WTC11 (cell line): ENCODE results near the gene HECTD4. TPM values are rescaled to one million over a fixed set of nuclear protein-coding genes. Genes with fewer than 3 reads are reported as not detected.

Experiments
- ATAC-seq: fragments of 200-7000 bp; cut with Tn5 transposase; 2 replicates; pipeline ENCODE4 v1.10.0; 2021; ENCODE audit warnings: mild to moderate bottlenecking, moderate library complexity
- CTCF ChIA-PET: fragments of 300-600 bp; sonication (Branson Sonifier 250); formaldehyde crosslinking; loops from one replicate; lab custom pipeline; 2021; ENCODE audit warnings: antibody characterized with exemption; lab: Charles Lee
- POLR2A ChIA-PET: fragments of 350-600 bp; sonication (Branson Sonifier 250); formaldehyde crosslinking; loops from one replicate; lab custom pipeline; 2021; ENCODE audit warnings: antibody characterized with exemption; lab: Charles Lee
- DNase-seq: peaks from one replicate; pipeline ENCODE4 v3.0.0; 2021; ENCODE audit warnings: low spot score
- H3K27ac Mint-ChIP-seq: 2 replicates; pipeline ENCODE4 v1.8.0; 2021; ENCODE audit warnings: mixed read lengths
- H3K27me3 Mint-ChIP-seq: 2 replicates; pipeline ENCODE4 v1.8.0; 2021; ENCODE audit warnings: low read depth, mild to moderate bottlenecking, moderate library complexity, mixed read lengths
- H3K36me3 Mint-ChIP-seq: 2 replicates; pipeline ENCODE4 v1.8.0; 2021; ENCODE audit warnings: mixed read lengths
- H3K4me1 Mint-ChIP-seq: 2 replicates; pipeline ENCODE4 v1.8.0; 2022; ENCODE audit warnings: mixed read lengths
- H3K4me3 Mint-ChIP-seq: 2 replicates; pipeline ENCODE4 v1.8.0; 2021; ENCODE audit warnings: mild to moderate bottlenecking, moderate library complexity, mixed read lengths
- H3K9me3 Mint-ChIP-seq: 2 replicates; pipeline ENCODE4 v1.8.0; 2021; ENCODE audit warnings: mixed read lengths
- ATF1 ChIP-seq: sonication (generic); formaldehyde crosslinking; IDR thresholded peaks from 2 replicates; pipeline ENCODE4 v1.8.1; 2023; ENCODE audit warnings: mild to moderate bottlenecking, moderate library complexity, missing genetic modification reagents
- ATF6 ChIP-seq: sonication (generic); formaldehyde crosslinking; IDR thresholded peaks from 2 replicates; pipeline ENCODE4 v1.8.1; 2023; ENCODE audit warnings: mild to moderate bottlenecking, missing genetic modification reagents
- FOXP1 ChIP-seq: sonication (generic); formaldehyde crosslinking; IDR thresholded peaks from 2 replicates; pipeline ENCODE4 v1.8.0; 2022; ENCODE audit warnings: missing genetic modification reagents, mild to moderate bottlenecking, moderate library complexity, borderline replicate concordance
- HMGXB4 ChIP-seq: sonication (generic); formaldehyde crosslinking; IDR thresholded peaks from 2 replicates; pipeline ENCODE4 v1.8.1; 2023; ENCODE audit warnings: mild to moderate bottlenecking, moderate library complexity, missing genetic modification reagents
- MXD4 ChIP-seq: fragments of 250-450 bp; sonication (Bioruptor Pico); IDR thresholded peaks from 2 replicates; pipeline ENCODE4 v1.8.0; 2021; ENCODE audit warnings: mild to moderate bottlenecking, moderate library complexity, borderline replicate concordance
- NR1H2 ChIP-seq: sonication (generic); formaldehyde crosslinking; IDR thresholded peaks from 2 replicates; pipeline ENCODE4 v1.9.0; 2021; ENCODE audit warnings: mild to moderate bottlenecking, moderate library complexity, missing genetic modification reagents
- NR3C1 ChIP-seq: sonication (generic); formaldehyde crosslinking; conservative IDR thresholded peaks from 2 replicates; pipeline ENCODE4 v1.8.1; 2023; ENCODE audit warnings: low read depth, mild to moderate bottlenecking, missing genetic modification reagents
- SMAD4 ChIP-seq: sonication (generic); formaldehyde crosslinking; IDR thresholded peaks from 2 replicates; pipeline ENCODE4 v1.8.0; 2022; ENCODE audit warnings: mild to moderate bottlenecking, missing genetic modification reagents
- TCF7 ChIP-seq: sonication (generic); formaldehyde crosslinking; IDR thresholded peaks from 2 replicates; pipeline ENCODE4 v1.8.0; 2022; ENCODE audit warnings: mild to moderate bottlenecking, low read depth, missing genetic modification reagents, moderate library complexity
- TEAD1 ChIP-seq: sonication (generic); formaldehyde crosslinking; IDR thresholded peaks from 2 replicates; pipeline ENCODE4 v1.8.0; 2022; ENCODE audit warnings: mild to moderate bottlenecking, missing genetic modification reagents
- ZNF263 ChIP-seq: sonication (generic); formaldehyde crosslinking; IDR thresholded peaks from 2 replicates; pipeline ENCODE4 v1.8.1; 2022; ENCODE audit warnings: low read depth, mild to moderate bottlenecking, moderate library complexity, missing genetic modification reagents
- ZNF423 ChIP-seq: fragments of 250-450 bp; sonication (Bioruptor Pico); IDR thresholded peaks from 2 replicates; pipeline ENCODE4 v2.1.2; 2022; ENCODE audit warnings: mild to moderate bottlenecking, moderate library complexity
- total RNA-seq: library from RNA; stranded (reverse); gene quantifications from 3 replicates; pipeline ENCODE4 v1.2.3, GENCODE V29; 2021
- TF ChIP-seq, protein P1 (sequence below): sonication (generic); formaldehyde crosslinking; conservative IDR thresholded peaks from 2 replicates; pipeline ENCODE4 v1.8.1; 2023; ENCODE audit warnings: mild to moderate bottlenecking, low read depth, missing genetic modification reagents, moderate library complexity
- TF ChIP-seq, protein P2 (sequence below): sonication (generic); formaldehyde crosslinking; IDR thresholded peaks from 2 replicates; pipeline ENCODE4 v1.8.0; 2022; ENCODE audit warnings: mild to moderate bottlenecking, missing genetic modification reagents

Gene HECTD4
- total RNA-seq, 1 experiment from 2014 or later = 31.7 TPM

GRCh38 chr12:112331886-112332285 is 50.3 kb downstream of the HECTD4 start:
- ChIA-PET CTCF (interaction anchor here (0.5 to 0.9 kb wide), 3 partner anchors 56 to 387 kb away, joined by 3 to 4 read pairs (median 3); no protein-coding TSS in a partner anchor), POLR2A (no interaction called here)
- no peaks in the 10 kb centered on the region for H3K27me3 Mint-ChIP-seq
- H3K27ac Mint-ChIP-seq = peak overlapping the region; percentile 44; the same call in 1 of the 2 replicates
- no peaks in the 10 kb centered on the region for H3K9me3 Mint-ChIP-seq
- DNase-seq (no peak), ATAC-seq (no peak)
- no peaks in the 10 kb centered on the region for H3K4me1 Mint-ChIP-seq
- no peaks in the 10 kb centered on the region for H3K36me3 Mint-ChIP-seq
- no peak for TF ChIP-seq FOXP1
- no peak for TF ChIP-seq ZNF423 (CRISPR knock-in tag)
- TF ChIP-seq, protein P1, sequence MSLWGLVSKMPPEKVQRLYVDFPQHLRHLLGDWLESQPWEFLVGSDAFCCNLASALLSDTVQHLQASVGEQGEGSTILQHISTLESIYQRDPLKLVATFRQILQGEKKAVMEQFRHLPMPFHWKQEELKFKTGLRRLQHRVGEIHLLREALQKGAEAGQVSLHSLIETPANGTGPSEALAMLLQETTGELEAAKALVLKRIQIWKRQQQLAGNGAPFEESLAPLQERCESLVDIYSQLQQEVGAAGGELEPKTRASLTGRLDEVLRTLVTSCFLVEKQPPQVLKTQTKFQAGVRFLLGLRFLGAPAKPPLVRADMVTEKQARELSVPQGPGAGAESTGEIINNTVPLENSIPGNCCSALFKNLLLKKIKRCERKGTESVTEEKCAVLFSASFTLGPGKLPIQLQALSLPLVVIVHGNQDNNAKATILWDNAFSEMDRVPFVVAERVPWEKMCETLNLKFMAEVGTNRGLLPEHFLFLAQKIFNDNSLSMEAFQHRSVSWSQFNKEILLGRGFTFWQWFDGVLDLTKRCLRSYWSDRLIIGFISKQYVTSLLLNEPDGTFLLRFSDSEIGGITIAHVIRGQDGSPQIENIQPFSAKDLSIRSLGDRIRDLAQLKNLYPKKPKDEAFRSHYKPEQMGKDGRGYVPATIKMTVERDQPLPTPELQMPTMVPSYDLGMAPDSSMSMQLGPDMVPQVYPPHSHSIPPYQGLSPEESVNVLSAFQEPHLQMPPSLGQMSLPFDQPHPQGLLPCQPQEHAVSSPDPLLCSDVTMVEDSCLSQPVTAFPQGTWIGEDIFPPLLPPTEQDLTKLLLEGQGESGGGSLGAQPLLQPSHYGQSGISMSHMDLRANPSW (CRISPR knock-in tag) = no peak
- TF ChIP-seq NR3C1 (CRISPR knock-in tag) = no peak
- TF ChIP-seq TCF7 (CRISPR knock-in tag) = no peak
- no peak for TF ChIP-seq MXD4 (CRISPR knock-in tag)
- no peak for TF ChIP-seq SMAD4
- TF ChIP-seq, protein P2, sequence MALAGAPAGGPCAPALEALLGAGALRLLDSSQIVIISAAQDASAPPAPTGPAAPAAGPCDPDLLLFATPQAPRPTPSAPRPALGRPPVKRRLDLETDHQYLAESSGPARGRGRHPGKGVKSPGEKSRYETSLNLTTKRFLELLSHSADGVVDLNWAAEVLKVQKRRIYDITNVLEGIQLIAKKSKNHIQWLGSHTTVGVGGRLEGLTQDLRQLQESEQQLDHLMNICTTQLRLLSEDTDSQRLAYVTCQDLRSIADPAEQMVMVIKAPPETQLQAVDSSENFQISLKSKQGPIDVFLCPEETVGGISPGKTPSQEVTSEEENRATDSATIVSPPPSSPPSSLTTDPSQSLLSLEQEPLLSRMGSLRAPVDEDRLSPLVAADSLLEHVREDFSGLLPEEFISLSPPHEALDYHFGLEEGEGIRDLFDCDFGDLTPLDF = no peak
- TF ChIP-seq NR1H2 = no peak
- no peak for TF ChIP-seq TEAD1 (CRISPR knock-in tag)
- no peak for TF ChIP-seq HMGXB4 (CRISPR knock-in tag)
- no peak for TF ChIP-seq ATF1 (CRISPR knock-in tag)
- no peak overlapping the region for H3K4me3 Mint-ChIP-seq

GRCh38 chr12:112330706-112331105 is 51.5 kb downstream of the HECTD4 start:
- no peak for ATAC-seq
- Mint-ChIP-seq H3K4me3 (no peak overlapping the region), H3K4me1 (no peaks in the 10 kb centered on the region)
- TF ChIP-seq TCF7 (CRISPR knock-in tag) (no peak), HMGXB4 (CRISPR knock-in tag) (no peak), SMAD4 (no peak), ZNF263 (no peak), ATF6 (CRISPR knock-in tag) (no peak)
- TF ChIP-seq, all 79 proteins: peak for 0
- ChIA-PET POLR2A (no interaction called here), CTCF (no interaction called here)
- Mint-ChIP-seq H3K27me3 (no peaks in the 10 kb centered on the region), H3K36me3 (no peaks in the 10 kb centered on the region), H3K9me3 (no peaks in the 10 kb centered on the region), H3K27ac (no peak overlapping the region)
- no peak for DNase-seq
